Activated naive CD4-positive, alpha-beta T cell treated with anti-CD3 and anti-CD28 coated beads, Interleukin-2, amount 10 ng/mL, durations not matched to agents 7 days and 5 days (primary cell): ENCODE results near the gene STIP1.

Source experiments
- CTCF ChIA-PET: fragments of 350-600 bp; sonication (Branson Sonifier 250); formaldehyde crosslinking; loops from one replicate; lab custom pipeline; 2021; ENCODE audit warnings: antibody characterized with exemption; lab: Charles Lee
- DNase-seq: peaks from one replicate; pipeline ENCODE4 v3.0.0-alpha.2; 2020
- H3K27ac Mint-ChIP-seq: one replicate; pipeline ENCODE4 v1.8.0; 2021; ENCODE audit warnings: mild to moderate bottlenecking, moderate library complexity, mixed read lengths
- H3K27me3 Mint-ChIP-seq: one replicate; pipeline ENCODE4 v1.8.0; 2021; ENCODE audit warnings: mild to moderate bottlenecking, mixed read lengths
- H3K36me3 Mint-ChIP-seq: one replicate; pipeline ENCODE4 v1.8.0; 2021; ENCODE audit warnings: mixed read lengths
- H3K4me1 Mint-ChIP-seq: one replicate; pipeline ENCODE4 v1.8.0; 2021; ENCODE audit warnings: mixed read lengths
- H3K4me3 Mint-ChIP-seq: one replicate; pipeline ENCODE4 v1.8.0; 2021; ENCODE audit warnings: mild to moderate bottlenecking, moderate library complexity, mixed read lengths
- H3K9me3 Mint-ChIP-seq: one replicate; pipeline ENCODE4 v1.8.0; 2021; ENCODE audit warnings: mixed read lengths

STIP1 gene

DNA sequence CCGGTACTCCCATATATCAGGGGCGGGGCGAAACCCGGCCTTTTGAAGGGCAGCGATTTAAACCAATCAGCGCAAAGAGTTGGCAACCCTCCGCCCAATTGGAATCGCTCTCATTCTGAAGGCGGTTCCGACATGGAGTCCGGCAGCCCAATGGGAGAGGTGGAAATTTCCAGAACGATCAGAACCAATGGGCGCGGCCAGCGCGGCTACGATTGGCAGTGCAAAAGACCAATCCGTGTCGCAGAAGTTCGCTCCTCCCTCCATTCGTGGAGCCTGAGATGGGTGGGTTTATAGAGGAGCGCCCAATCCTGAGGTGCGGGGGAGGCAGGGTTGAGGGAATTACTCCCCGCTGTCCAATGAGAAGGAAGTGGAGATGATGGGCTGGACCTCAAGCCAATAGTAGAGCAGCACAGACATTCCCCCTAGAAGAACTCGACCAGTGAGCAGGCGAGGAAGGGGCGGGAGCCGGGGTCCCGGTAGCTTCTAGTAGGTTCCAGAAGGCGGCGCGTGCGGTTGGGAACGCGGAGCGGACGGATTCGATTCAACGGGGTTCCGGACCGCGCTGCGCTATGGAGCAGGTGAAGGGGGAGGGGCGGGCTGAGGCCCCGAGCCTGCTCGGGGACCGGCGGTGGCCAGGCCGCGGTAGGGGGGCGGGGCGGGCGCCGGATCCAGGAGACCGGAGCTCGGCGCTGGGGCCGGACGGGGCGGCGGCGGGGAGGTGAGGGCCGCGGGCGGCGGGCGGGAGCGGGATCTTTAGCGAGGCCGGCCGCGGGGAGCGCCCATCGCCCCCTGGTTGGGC, at the start of gene STIP1:
STIP1 (plus strand) TSS at position 479 of the 799 bp plus-strand sequence; CDS start at position 570, 91 bp downstream.
- H3K27ac Mint-ChIP-seq = peak within 1 kb of the TSS; percentile 99
- peaks cover 15% of the 10 kb centered on the region for H3K36me3 Mint-ChIP-seq
- H3K4me3 Mint-ChIP-seq = peak within 1 kb of the TSS; percentile 99
- no peaks in the 10 kb centered on the region for H3K27me3 Mint-ChIP-seq
- H3K9me3 Mint-ChIP-seq = no peaks in the 10 kb centered on the region
- peaks cover 53% of the 10 kb centered on the region for H3K4me1 Mint-ChIP-seq
- CTCF ChIA-PET = interaction anchor here (1.0 to 2.5 kb wide), 2 partner anchors 20 to 21 kb away, joined by 3 to 9 read pairs; partner anchors contain the start of gene FERMT3
- peak; percentile 99 for DNase-seq

DNA sequence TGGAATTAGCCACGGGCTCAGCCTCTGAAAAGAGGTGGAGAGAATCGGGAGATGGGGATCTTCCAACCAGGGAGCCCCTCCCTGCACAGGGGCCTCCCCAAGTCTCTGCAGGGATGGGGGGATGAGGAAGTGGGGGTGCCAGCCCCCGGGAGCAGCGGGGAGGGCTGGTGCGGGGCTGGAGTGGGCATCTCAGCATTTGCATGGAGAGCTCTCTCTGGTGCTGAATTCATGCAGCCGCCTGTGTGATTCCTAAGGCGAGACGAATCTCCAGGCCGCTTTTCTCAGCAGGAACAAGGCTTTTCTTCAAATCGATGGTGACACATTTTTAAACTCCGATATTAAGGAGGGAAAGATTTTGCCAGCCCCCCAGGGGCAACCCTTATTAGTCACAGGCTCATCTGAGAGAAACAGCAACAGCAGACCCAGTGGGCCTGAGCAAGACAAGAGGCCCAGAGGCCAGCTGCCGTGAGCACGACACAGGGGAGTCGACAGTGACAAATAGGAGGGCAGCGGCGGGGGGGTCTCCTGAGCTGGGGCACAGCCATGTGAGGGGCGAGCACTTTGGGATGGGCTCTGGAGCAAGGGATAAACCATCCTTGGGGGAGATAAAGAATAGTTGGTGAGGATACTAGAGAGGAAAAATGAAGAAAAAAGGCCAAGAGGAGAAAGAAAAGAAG, 49.1 kb upstream of the STIP1 start:
- CTCF ChIA-PET = interaction anchor here (0.6 to 2.4 kb wide), 4 partner anchors 13 to 466 kb away, joined by 3 to 10 read pairs (median 4); partner anchors contain the start of gene ATL3
- Mint-ChIP-seq H3K4me1 (no peaks in the 10 kb centered on the region), H3K27me3 (no peaks in the 10 kb centered on the region), H3K9me3 (no peaks in the 10 kb centered on the region), H3K27ac (no peak overlapping the region), H3K4me3 (no peak overlapping the region), H3K36me3 (no peaks in the 10 kb centered on the region)
- no peak for DNase-seq

- H3K27me3 Mint-ChIP-seq = peaks cover under 1% of the 10 kb centered on the region
- CTCF ChIA-PET = interaction anchor here (1.4 kb wide), 1 partner anchor 27 kb away, joined by 3 read pairs; no protein-coding TSS in a partner anchor
- H3K27ac Mint-ChIP-seq = no peak overlapping the region
- no peak overlapping the region for H3K4me3 Mint-ChIP-seq
- no peaks in the 10 kb centered on the region for H3K9me3 Mint-ChIP-seq
- DNase-seq = no peak
- H3K36me3 Mint-ChIP-seq = no peaks in the 10 kb centered on the region
- H3K4me1 Mint-ChIP-seq = peaks cover 5% of the 10 kb centered on the region
These were observed 47.6 kb upstream of the STIP1 start for GRCh38 chr11:64138398-64138797.

- H3K4me3 Mint-ChIP-seq = no peak overlapping the region
- H3K9me3 Mint-ChIP-seq = no peaks in the 10 kb centered on the region
- peaks cover 4% of the 10 kb centered on the region for H3K27me3 Mint-ChIP-seq
- CTCF ChIA-PET = interaction anchor here (1.4 kb wide), 1 partner anchor 26 kb away, joined by 3 read pairs; no protein-coding TSS in a partner anchor
- no peak for DNase-seq
- H3K36me3 Mint-ChIP-seq = no peaks in the 10 kb centered on the region
- no peak overlapping the region for H3K27ac Mint-ChIP-seq
- H3K4me1 Mint-ChIP-seq = peaks cover 12% of the 10 kb centered on the region
These were observed 46.9 kb upstream of the STIP1 start for GRCh38 chr11:64139049-64139448.

DNA sequence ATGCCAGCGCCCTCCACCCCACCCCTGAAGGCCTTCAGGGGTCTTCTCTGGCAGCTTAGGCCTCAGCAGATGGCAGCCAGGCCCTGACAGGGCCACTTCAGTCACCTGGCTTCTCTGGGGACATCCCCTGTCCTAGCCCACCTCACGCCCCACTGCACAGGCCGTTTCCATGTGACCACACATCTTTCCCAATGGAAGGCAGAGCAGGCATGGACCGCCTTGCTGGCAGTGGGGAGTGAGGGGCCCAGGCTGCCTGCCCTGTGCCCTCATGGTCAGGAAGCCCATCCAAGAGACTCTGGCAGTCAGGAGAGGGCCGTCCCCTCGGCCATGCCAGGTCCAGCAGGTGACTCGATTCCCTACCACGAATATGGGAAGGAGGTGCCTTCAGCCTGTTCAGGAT, 45.9 kb upstream of the STIP1 start:
- Mint-ChIP-seq H3K9me3 (no peaks in the 10 kb centered on the region), H3K27ac (no peak overlapping the region), H3K36me3 (no peaks in the 10 kb centered on the region), H3K4me1 (peaks cover 13% of the 10 kb centered on the region), H3K4me3 (no peak overlapping the region), H3K27me3 (peaks cover 4% of the 10 kb centered on the region)
- DNase-seq = no peak
- CTCF ChIA-PET = no interaction called here

- peaks cover 16% of the 10 kb centered on the region for H3K4me1 Mint-ChIP-seq
These were observed 44.7 kb upstream of the STIP1 start for GRCh38 chr11:64141081-64141783.

DNA sequence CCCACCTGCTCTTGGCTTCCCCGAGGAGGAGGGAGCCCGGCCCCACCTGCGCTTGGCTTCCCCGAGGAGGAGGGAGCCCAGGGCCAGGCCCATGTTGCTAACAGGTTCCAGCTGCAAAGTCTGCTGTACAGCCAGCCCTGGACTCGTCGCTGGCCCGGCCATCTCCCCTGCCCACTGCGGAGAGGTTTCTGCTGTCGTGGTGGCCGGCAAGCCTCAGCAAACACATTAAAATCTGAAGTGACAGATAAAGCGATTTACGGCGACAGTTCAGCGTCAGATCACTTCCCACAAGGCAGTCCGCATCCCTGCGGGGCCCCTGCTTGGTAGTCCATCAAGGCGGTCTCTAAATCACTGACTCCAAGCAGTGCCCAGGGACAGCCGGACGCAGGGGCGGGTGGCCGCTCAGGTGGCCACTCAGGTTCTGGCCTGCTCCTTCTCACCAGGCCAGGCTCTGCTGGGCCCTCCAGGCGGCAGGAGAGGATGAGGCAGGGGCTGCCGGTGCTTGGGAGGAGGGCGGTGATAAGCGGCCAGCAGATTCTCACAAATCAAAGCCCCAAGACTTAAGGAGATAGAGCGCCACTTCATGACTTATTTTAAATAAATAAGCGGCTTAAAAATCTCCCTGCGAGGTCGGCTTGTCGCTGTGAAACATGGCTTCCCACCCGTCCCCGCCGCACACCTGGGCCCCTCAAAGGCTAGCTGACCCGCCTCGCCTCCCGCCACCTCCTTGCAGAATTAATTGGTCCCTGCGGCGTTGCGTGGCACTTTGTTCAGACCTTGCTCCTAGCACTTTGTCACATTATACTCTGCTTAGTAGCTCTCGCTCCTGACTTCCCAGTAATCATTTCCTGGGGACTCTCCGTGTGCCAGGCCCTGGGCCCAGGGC, 41.1 kb upstream of the STIP1 start:
- Mint-ChIP-seq H3K4me3 (no peak overlapping the region), H3K27ac (no peak overlapping the region), H3K27me3 (peaks cover 4% of the 10 kb centered on the region), H3K9me3 (no peaks in the 10 kb centered on the region), H3K4me1 (peaks cover 18% of the 10 kb centered on the region), H3K36me3 (no peaks in the 10 kb centered on the region)
- CTCF ChIA-PET = interaction anchor here (0.8 to 9.0 kb wide), 3 partner anchors 143 to 311 kb away, joined by 4 to 111 read pairs (median 5); no protein-coding TSS in a partner anchor
- DNase-seq = no peak

More at GRCh38 chr11:64141081-64141783, 44.7 kb upstream of the STIP1 start:
- no peak for DNase-seq
- H3K27ac Mint-ChIP-seq = no peak overlapping the region
- peaks cover 4% of the 10 kb centered on the region for H3K27me3 Mint-ChIP-seq
- H3K4me3 Mint-ChIP-seq = no peak overlapping the region
- no peaks in the 10 kb centered on the region for H3K36me3 Mint-ChIP-seq
- H3K9me3 Mint-ChIP-seq = no peaks in the 10 kb centered on the region
- CTCF ChIA-PET = no interaction called here

GRCh38 chr11:64146036-64146955, 39.7 kb upstream of the STIP1 start:
- Mint-ChIP-seq H3K4me1 (peaks cover 18% of the 10 kb centered on the region), H3K27me3 (peaks cover 4% of the 10 kb centered on the region), H3K36me3 (no peaks in the 10 kb centered on the region), H3K27ac (no peak overlapping the region), H3K9me3 (no peaks in the 10 kb centered on the region), H3K4me3 (no peak overlapping the region)
- DNase-seq = peak; percentile 83
- CTCF ChIA-PET = interaction anchor here (0.8 to 9.0 kb wide), 3 partner anchors 145 to 313 kb away, joined by 5 to 111 read pairs (median 13); no protein-coding TSS in a partner anchor

GRCh38 chr11:64148226-64148916, 37.6 kb upstream of the STIP1 start:
- Mint-ChIP-seq H3K9me3 (no peaks in the 10 kb centered on the region), H3K36me3 (no peaks in the 10 kb centered on the region), H3K27me3 (peaks cover 4% of the 10 kb centered on the region), H3K4me1 (peaks cover 13% of the 10 kb centered on the region), H3K27ac (no peak overlapping the region), H3K4me3 (no peak overlapping the region)
- DNase-seq = peak; percentile 80
- CTCF ChIA-PET = interaction anchor here (0.7 to 9.0 kb wide), 8 partner anchors 12 to 381 kb away, joined by 3 to 111 read pairs (median 4); partner anchors contain the start of gene MARK2

- no peak for DNase-seq
- no peak overlapping the region for H3K4me3 Mint-ChIP-seq
- CTCF ChIA-PET = interaction anchor here (0.9 to 9.0 kb wide), 14 partner anchors 13 to 669 kb away, joined by 3 to 111 read pairs (median 4); partner anchors contain the start of genes MARK2 and RCOR2
- H3K36me3 Mint-ChIP-seq = no peaks in the 10 kb centered on the region
- H3K27ac Mint-ChIP-seq = no peak overlapping the region
- H3K27me3 Mint-ChIP-seq = peaks cover 5% of the 10 kb centered on the region
- H3K9me3 Mint-ChIP-seq = no peaks in the 10 kb centered on the region
- H3K4me1 Mint-ChIP-seq = peaks cover 9% of the 10 kb centered on the region
These were observed 36.9 kb upstream of the STIP1 start for GRCh38 chr11:64148917-64149617.

DNA sequence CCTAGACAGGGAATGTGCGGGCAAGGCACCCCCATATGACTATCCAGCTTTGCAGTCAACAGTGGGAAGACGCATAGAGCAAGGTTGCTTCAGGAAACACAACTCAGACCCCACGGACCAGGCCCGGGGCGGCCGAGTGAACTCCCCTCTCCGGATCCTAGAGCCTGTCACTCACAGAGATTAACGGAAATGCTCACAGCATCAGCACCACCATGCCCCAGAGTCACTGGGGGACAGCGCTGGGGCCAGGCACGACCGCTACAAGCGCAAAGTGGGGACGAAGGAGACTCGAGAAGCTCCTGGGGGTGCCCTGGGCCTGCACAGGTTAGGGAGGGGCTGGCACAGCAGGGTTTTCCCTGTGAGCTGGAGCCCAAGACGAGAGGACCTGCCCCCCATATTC, 35.9 kb upstream of the STIP1 start:
- Mint-ChIP-seq H3K27me3 (peaks cover 11% of the 10 kb centered on the region), H3K9me3 (no peaks in the 10 kb centered on the region), H3K36me3 (no peaks in the 10 kb centered on the region), H3K4me1 (peaks cover 8% of the 10 kb centered on the region), H3K4me3 (no peak overlapping the region), H3K27ac (no peak overlapping the region)
- CTCF ChIA-PET = interaction anchor here (0.5 to 9.0 kb wide), 14 partner anchors 14 to 670 kb away, joined by 3 to 111 read pairs (median 4); partner anchors contain the start of genes MARK2 and RCOR2
- no peak for DNase-seq
